GM19397 (cell line): ENCODE measurements around the gene ACTN1.
"Not testable (repeated sequence)": the region's sequence is repeated elsewhere in the genome, so short reads cannot be mapped to it uniquely, and the experiment has no call there.

Source experiments
- ATAC-seq: cut with Tn5 transposase; IDR thresholded peaks from one replicate; pipeline ENCODE4 v1.9.1; 2021; ENCODE audit warnings: mild to moderate bottlenecking, moderate library complexity; ENCODE audit not compliant: unreplicated experiment

ACTN1 gene

GRCh38 chr14:68979021-68979721 lies at the start of gene ACTN1:
Gene ACTN1, minus strand, starts transcription at chr14:68979302. Its CDS starts 246 bp downstream, at chr14:68979056.
- ATAC-seq = peak; percentile 47

- no peak for ATAC-seq
Measured at GRCh38 chr14:69027242-69027913, 48.3 kb upstream of the ACTN1 start.

- no peak for ATAC-seq
Measured at GRCh38 chr14:69023035-69023434, 43.9 kb upstream of the ACTN1 start.

- not testable (repeated sequence) for ATAC-seq
Measured at GRCh38 chr14:69022093-69022492, 43.0 kb upstream of the ACTN1 start.

GRCh38 chr14:69017706-69018105 lies 38.6 kb upstream of the ACTN1 start:
- ATAC-seq = no peak

- no peak for ATAC-seq
Measured at GRCh38 chr14:69014829-69015259, 35.7 kb upstream of the ACTN1 start.

GRCh38 chr14:69013943-69014782 lies 35.1 kb upstream of the ACTN1 start:
- no peak for ATAC-seq

- no peak for ATAC-seq
Measured at GRCh38 chr14:69012256-69012953, 33.3 kb upstream of the ACTN1 start.

- ATAC-seq = no peak
Measured at GRCh38 chr14:69010648-69011047, 31.5 kb upstream of the ACTN1 start.

- ATAC-seq = no peak
Measured at GRCh38 chr14:69008421-69008884, 29.4 kb upstream of the ACTN1 start.

GRCh38 chr14:69006346-69006745 lies 27.2 kb upstream of the ACTN1 start:
- no peak for ATAC-seq

GRCh38 chr14:69005432-69006148 lies 26.5 kb upstream of the ACTN1 start:
- no peak for ATAC-seq

- no peak for ATAC-seq
Measured at GRCh38 chr14:69004731-69005431, 25.8 kb upstream of the ACTN1 start.

- no peak for ATAC-seq
Measured at GRCh38 chr14:69003626-69004025, 24.5 kb upstream of the ACTN1 start.

GRCh38 chr14:69002069-69002468 lies 23.0 kb upstream of the ACTN1 start:
- no peak for ATAC-seq

- no peak for ATAC-seq
Measured at GRCh38 chr14:69001375-69001774, 22.3 kb upstream of the ACTN1 start.

GRCh38 chr14:68998062-68998461 lies 19.0 kb upstream of the ACTN1 start:
- ATAC-seq = no peak

GRCh38 chr14:68995731-68996130 lies 16.6 kb upstream of the ACTN1 start:
- ATAC-seq = no peak

- no peak for ATAC-seq
Measured at GRCh38 chr14:68994056-68994455, 15.0 kb upstream of the ACTN1 start.

GRCh38 chr14:68987653-68988036 lies 8.5 kb upstream of the ACTN1 start:
- ATAC-seq = no peak
